Mesenchymal stem cell (in vitro differentiated cells and primary cell): ENCODE results near the gene PCDH1.
A peak's percentile ranks its signal among the peaks of the same experiment; 100 is the strongest.

ENCODE experiments used
- DNase-seq: peaks from one replicate; pipeline ENCODE4 v3.0.0-alpha.2; 2013
- H2AFZ ChIP-seq: one replicate; pipeline ENCODE4 v1.6.1; 2013; ENCODE audit warnings: low read depth, mild to moderate bottlenecking, control low read depth, inconsistent platforms, low read length, moderate library complexity
- H2AK5ac ChIP-seq: 2 replicates; pipeline ENCODE4 v1.6.1; 2013; ENCODE audit warnings: low read length, moderate library complexity, mild to moderate bottlenecking, inconsistent platforms; ENCODE audit not compliant: severe bottlenecking
- H2BK120ac ChIP-seq: one replicate; pipeline ENCODE4 v1.6.1; 2013; ENCODE audit warnings: low read depth, mild to moderate bottlenecking, inconsistent platforms, low read length, moderate library complexity
- H2BK12ac ChIP-seq, 2 experiments: one replicate each; pipeline ENCODE4 v1.6.1; 2013; ENCODE audit warnings: inconsistent platforms in 2 of 2, low read length in 2 of 2, mild to moderate bottlenecking in 2 of 2, moderate library complexity in 2 of 2, control low read depth in 1 of 2
- H2BK15ac ChIP-seq: one replicate; pipeline ENCODE4 v1.6.1; 2013; ENCODE audit warnings: mild to moderate bottlenecking, low read depth, inconsistent platforms; ENCODE audit not compliant: poor library complexity, severe bottlenecking
- H2BK5ac ChIP-seq: 2 replicates; pipeline ENCODE4 v1.6.1; 2013; ENCODE audit warnings: low read depth, mild to moderate bottlenecking, low read length, control low read depth, inconsistent platforms; ENCODE audit not compliant: poor library complexity, severe bottlenecking
- H3K14ac ChIP-seq, 2 experiments: one replicate each; pipeline ENCODE4 v1.6.1; 2013; ENCODE audit warnings: inconsistent platforms in 2 of 2, low read length in 2 of 2, control low read depth in 1 of 2, mild to moderate bottlenecking in 1 of 2, moderate library complexity in 1 of 2
- H3K18ac ChIP-seq, 2 experiments: one replicate each; pipeline ENCODE4 v1.6.1; 2013; ENCODE audit warnings: inconsistent platforms in 2 of 2, low read length in 2 of 2, control low read depth in 1 of 2, low read depth in 1 of 2, mild to moderate bottlenecking in 1 of 2
- H3K23ac ChIP-seq, 2 experiments: one replicate each; pipeline ENCODE4 v1.6.1; 2013; ENCODE audit warnings: inconsistent platforms in 2 of 2, low read length in 2 of 2, mild to moderate bottlenecking in 2 of 2, moderate library complexity in 2 of 2, control low read depth in 1 of 2
- H3K27ac ChIP-seq: 2 replicates; pipeline ENCODE4 v1.5.1; 2013; ENCODE audit warnings: mild to moderate bottlenecking, moderate library complexity, low read length, control low read depth, inconsistent platforms; ENCODE audit not compliant: poor library complexity, severe bottlenecking
- H3K27me3 ChIP-seq, 2 experiments: 2 replicates each; pipeline versions ENCODE4 v1.6.1 to v1.7.0; 2013; ENCODE audit warnings: low read length in 2 of 2, mild to moderate bottlenecking in 2 of 2, moderate library complexity in 2 of 2, control low read depth in 1 of 2, inconsistent platforms in 1 of 2; ENCODE audit not compliant: control insufficient read depth in 1 of 2, insufficient read depth in 1 of 2
- H3K36me3 ChIP-seq, 2 experiments: 2 replicates each; pipeline versions ENCODE4 v1.6.1 to v1.7.0; 2013; ENCODE audit warnings: low read length in 2 of 2, control low read depth in 1 of 2, inconsistent platforms in 1 of 2, low read depth in 1 of 2, mild to moderate bottlenecking in 1 of 2; ENCODE audit not compliant: insufficient read depth in 2 of 2, control insufficient read depth in 1 of 2
- H3K4ac ChIP-seq, 2 experiments: one replicate each; pipeline ENCODE4 v1.6.1; 2013; ENCODE audit warnings: inconsistent platforms in 2 of 2, low read length in 2 of 2, mild to moderate bottlenecking in 2 of 2, moderate library complexity in 2 of 2, control low read depth in 1 of 2, low read depth in 1 of 2
- H3K4me1 ChIP-seq: 2 replicates; pipeline ENCODE4 v1.6.1; 2013; ENCODE audit warnings: low read depth, low read length, control low read depth; ENCODE audit not compliant: control insufficient read depth, insufficient read depth
- H3K4me2 ChIP-seq: 2 replicates; pipeline ENCODE4 v1.6.1; 2013; ENCODE audit warnings: low read length, mild to moderate bottlenecking, inconsistent platforms; ENCODE audit not compliant: poor library complexity, severe bottlenecking
- H3K4me3 ChIP-seq, 2 experiments: 2 replicates each; pipeline versions ENCODE4 v1.5.1 to v1.7.0; 2013; ENCODE audit warnings: low read length in 2 of 2, mild to moderate bottlenecking in 2 of 2, control low read depth in 1 of 2, low read depth in 1 of 2; ENCODE audit not compliant: insufficient read depth in 1 of 2
- H3K79me1 ChIP-seq: replicated peaks from 2 replicates; pipeline ENCODE4 v1.6.1; 2013; ENCODE audit warnings: mild to moderate bottlenecking, control low read depth, low read length, inconsistent platforms; ENCODE audit not compliant: poor library complexity, severe bottlenecking
- H3K9ac ChIP-seq: 2 replicates; pipeline ENCODE4 v1.7.0; 2013; ENCODE audit warnings: mild to moderate bottlenecking, low read length, moderate library complexity
- H3K9me3 ChIP-seq: 2 replicates; pipeline ENCODE4 v1.7.0; 2013; ENCODE audit warnings: mild to moderate bottlenecking, low read length; ENCODE audit not compliant: control insufficient read depth
- H4K8ac ChIP-seq: one replicate; pipeline ENCODE4 v1.6.1; 2013; ENCODE audit warnings: inconsistent platforms, mild to moderate bottlenecking, low read length, moderate library complexity
- H4K91ac ChIP-seq: one replicate; pipeline ENCODE4 v1.6.1; 2013; ENCODE audit warnings: mild to moderate bottlenecking, low read length, inconsistent platforms
- WGBS: methylation state at CpG from one replicate; pipeline ENCODE4 v1.1.7; 2013; ENCODE audit warnings: mixed read lengths; 5-methylcytosine and 5-hydroxymethylcytosine counted together

Gene PCDH1

GRCh38 chr5:141806626-141807025, 71.6 kb downstream of the PCDH1 start:
- Histone ChIP-seq H3K27ac (no peak overlapping the region), H3K4me3 (no peak overlapping the region), H2BK15ac (no peak overlapping the region), H3K18ac (no peak overlapping the region), H2BK5ac (no peak overlapping the region), H3K9me3 (no peaks in the 10 kb centered on the region), H3K36me3 (no peaks in the 10 kb centered on the region), H3K14ac (no peak overlapping the region), H2AFZ (no peak overlapping the region), H4K91ac (no peak overlapping the region), H4K8ac (no peak overlapping the region), H2BK120ac (no peak overlapping the region), H3K79me1 (no peaks in the 10 kb centered on the region), H3K4ac (no peak overlapping the region), H3K23ac (no peak overlapping the region), H2AK5ac (no peak overlapping the region), H2BK12ac (no peak overlapping the region), H3K4me1 (peaks cover 1% of the 10 kb centered on the region), H3K9ac (no peak overlapping the region), H3K4me2 (no peak overlapping the region), H3K27me3 (peaks cover 80 to 95% of the 10 kb centered on the region in 2 experiments)
- 74% methylated on average over 4 of the region's 5 CpGs for WGBS
- no peak for DNase-seq

GRCh38 chr5:141805874-141806595, 72.2 kb downstream of the PCDH1 start:
- Histone ChIP-seq H3K79me1 (no peaks in the 10 kb centered on the region), H4K8ac (no peak overlapping the region), H3K27ac (no peak overlapping the region), H3K18ac (no peak overlapping the region), H2BK5ac (no peak overlapping the region), H2BK15ac (no peak overlapping the region), H3K27me3 (peaks cover 74 to 91% of the 10 kb centered on the region in 2 experiments), H3K4me3 (no peak overlapping the region), H3K23ac (peak overlapping the region in 1 of 2 experiments; percentile 34), H3K14ac (no peak overlapping the region), H2AK5ac (no peak overlapping the region), H2BK120ac (no peak overlapping the region), H4K91ac (no peak overlapping the region), H3K9me3 (no peaks in the 10 kb centered on the region), H2AFZ (no peak overlapping the region), H3K9ac (no peak overlapping the region), H3K36me3 (no peaks in the 10 kb centered on the region), H2BK12ac (no peak overlapping the region), H3K4me2 (no peak overlapping the region), H3K4me1 (no peaks in the 10 kb centered on the region), H3K4ac (no peak overlapping the region)
- DNase-seq = no peak
- 47% methylated on average over 9 of the region's 10 CpGs for WGBS

GRCh38 chr5:141804475-141804874, 73.7 kb downstream of the PCDH1 start:
- Histone ChIP-seq H3K27ac (no peak overlapping the region), H3K23ac (no peak overlapping the region), H3K18ac (no peak overlapping the region), H3K9ac (no peak overlapping the region), H3K4me3 (no peak overlapping the region), H2BK5ac (no peak overlapping the region), H3K4ac (no peak overlapping the region), H3K14ac (no peak overlapping the region), H3K4me2 (no peak overlapping the region), H3K36me3 (no peaks in the 10 kb centered on the region), H4K91ac (no peak overlapping the region), H3K4me1 (no peaks in the 10 kb centered on the region), H2BK120ac (no peak overlapping the region), H2AFZ (no peak overlapping the region), H3K9me3 (no peaks in the 10 kb centered on the region), H2AK5ac (no peak overlapping the region), H2BK12ac (no peak overlapping the region), H3K79me1 (no peaks in the 10 kb centered on the region), H4K8ac (no peak overlapping the region), H2BK15ac (no peak overlapping the region), H3K27me3 (peaks cover 66 to 86% of the 10 kb centered on the region in 2 experiments)
- 54% methylated on average over 4 of the region's 5 CpGs for WGBS
- no peak for DNase-seq
